ENCODE measurements around the gene TSTD1. TPM values are rescaled to one million over a fixed set of nuclear protein-coding genes. Genes with fewer than 3 reads are reported as not detected.
A peak's percentile ranks its signal among the peaks of the same experiment; 100 is the strongest.
"Not testable (repeated sequence)": the region's sequence is repeated elsewhere in the genome, so short reads cannot be mapped to it uniquely, and the experiment has no call there.

The TSTD1 gene
- total and polyA plus RNA-seq, 8 donors: 24.8 to 131 (median 35.4) TPM

- no peaks in the 10 kb centered on the region for H3K27me3 ChIP-seq
- H3K9me3 ChIP-seq: no peaks in the 10 kb centered on the region
- TF ChIP-seq CTCF (IDR thresholded peaks at IDR 0.05): no peak
- DNase-seq: no peak
- no peak for ATAC-seq
- peaks cover 12 to 33% (median 26%) of the 10 kb centered on the region in 3 donors for H3K4me1 ChIP-seq
- peak overlapping the region in 3 of 4 donors; percentile 12 to 88 (median 72) for H3K4me3 ChIP-seq
- H3K36me3 ChIP-seq: no peaks in the 10 kb centered on the region
- no peak for FAIRE-seq
- intact Hi-C loops (cut with DNase I): no loop called here
- H3K27ac ChIP-seq: peak overlapping the region; percentile 70 to 93 (median 82)
- 73 to 74% methylated on average over 2 of the region's 2 CpGs for WGBS, 2 donors
These were observed 16.8 kb downstream of the TSTD1 start for GRCh38 chr1:161021970-161022353.

- no peaks in the 10 kb centered on the region for H3K9me3 ChIP-seq
- peaks cover 12 to 33% (median 26%) of the 10 kb centered on the region in 3 donors for H3K4me1 ChIP-seq
- no peaks in the 10 kb centered on the region for H3K27me3 ChIP-seq
- FAIRE-seq (no peak), DNase-seq (peak; percentile 97 to 100 (median 99)), ATAC-seq (peak; percentile 94 to 96 (median 96))
- intact Hi-C loops (cut with DNase I): no loop called here
- H3K27ac ChIP-seq: peak overlapping the region; percentile 85 to 93 (median 88)
- 8 to 12% methylated on average over 33 to 34 of the region's 34 CpGs for WGBS, 2 donors
- TF ChIP-seq CTCF (IDR thresholded peaks at IDR 0.05): no peak
- H3K4me3 ChIP-seq: peak overlapping the region; percentile 47 to 88 (median 74)
- H3K36me3 ChIP-seq: no peaks in the 10 kb centered on the region
These were observed 17.4 kb downstream of the TSTD1 start for GRCh38 chr1:161021165-161021969.

- 0 to 1% methylated on average over 32 to 36 of the region's 36 CpGs for whole genome bisulfite sequencing, 2 donors
- Histone ChIP-seq H3K9me3 (no peaks in the 10 kb centered on the region), H3K4me1 (peaks cover 12 to 33% (median 26%) of the 10 kb centered on the region in 3 donors), H3K4me3 (peak within 1 kb of the TSS; percentile 47 to 88 (median 74)), H3K27ac (peak within 1 kb of the TSS; percentile 85 to 93 (median 88)), H3K36me3 (no peaks in the 10 kb centered on the region), H3K27me3 (no peaks in the 10 kb centered on the region)
- TF ChIP-seq CTCF (IDR thresholded peaks at IDR 0.05): peak in 2 of 4 donors; percentile 10 to 11
- ATAC-seq (peak; percentile 46 to 67 (median 52)), DNase-seq (peak in 5 of 6 donors; percentile 55 to 78 (median 71)), FAIRE-seq (no peak)
- intact Hi-C loops (cut with DNase I): no loop called here
These were observed 18.1 kb downstream of the TSTD1 start, which contains the start of gene F11R for GRCh38 chr1:161020509-161021164. F11R (minus strand) TSS chr1:161021152; CDS start chr1:161021073, 79 bp downstream.

- Histone ChIP-seq H3K36me3 (no peaks in the 10 kb centered on the region), H3K9me3 (no peaks in the 10 kb centered on the region), H3K27ac (peak overlapping the region; percentile 85 to 93 (median 88)), H3K27me3 (no peaks in the 10 kb centered on the region), H3K4me1 (peaks cover 12 to 37% (median 26%) of the 10 kb centered on the region in 3 donors), H3K4me3 (peak overlapping the region; percentile 47 to 88 (median 74))
- TF ChIP-seq CTCF (IDR thresholded peaks at IDR 0.05): no peak
- DNase-seq (no peak), ATAC-seq (peak in 2 of 4 donors; percentile 1 to 9), FAIRE-seq (no peak)
- 3 to 6% methylated on average over 10 of the region's 10 CpGs for WGBS, 2 donors
- intact Hi-C loops (cut with DNase I): no loop called here
These were observed 18.8 kb downstream of the TSTD1 start for GRCh38 chr1:161019751-161020495.

GRCh38 chr1:161019111-161019660, 19.6 kb downstream of the TSTD1 start:
- H3K9me3 ChIP-seq; intact Hi-C loops (cut with DNase I); H3K27ac ChIP-seq; FAIRE-seq; H3K36me3 ChIP-seq; DNase-seq; H3K27me3 ChIP-seq; ATAC-seq: not testable (repeated sequence)
- 82 to 90% methylated on average over 15 of the region's 15 CpGs for WGBS, 2 donors
- peak overlapping the region in 2 of 4 donors; percentile 72 to 88 for H3K4me3 ChIP-seq
- H3K4me1 ChIP-seq: peaks cover 16 to 45% (median 32%) of the 10 kb centered on the region in 3 donors
